ENCODE results near the gene JAKMIP1. TPM values are rescaled to one million over a fixed set of nuclear protein-coding genes. Genes with fewer than 3 reads are reported as not detected.

JAKMIP1 gene
- total RNA-seq, 1 experiment from 2014 or later = not detected

DNA sequence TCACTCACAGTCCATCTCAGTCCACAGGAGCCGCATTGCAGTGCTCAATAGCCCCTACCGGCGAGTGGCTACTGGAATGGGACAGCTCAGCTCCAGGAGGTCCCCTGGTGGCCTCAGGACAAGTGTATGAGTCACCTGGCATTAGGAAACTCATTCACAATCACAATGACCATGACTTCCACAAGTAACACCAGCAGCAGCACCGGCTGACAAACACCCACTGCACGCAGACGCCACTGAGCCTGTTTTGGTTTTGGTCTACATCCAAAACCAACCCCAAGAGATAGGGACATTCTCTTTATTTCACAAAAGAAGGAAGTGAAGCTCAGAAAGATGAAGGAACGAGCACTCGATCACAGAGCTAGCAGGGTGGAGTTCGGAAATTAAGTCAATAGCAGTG lies 8.1 kb downstream of the JAKMIP1 start:
- no TSS peak for BruUV-seq (replicated peaks)
- H3K4me3 ChIP-seq (ENCODE audit: low read depth in 2 of 2, low read length in 2 of 2) = no peak overlapping the region
- no peaks in the 10 kb centered on the region for H3K36me3 ChIP-seq (ENCODE audit: control insufficient read depth, insufficient read depth, low read length)
- TF ChIP-seq, protein P1, sequence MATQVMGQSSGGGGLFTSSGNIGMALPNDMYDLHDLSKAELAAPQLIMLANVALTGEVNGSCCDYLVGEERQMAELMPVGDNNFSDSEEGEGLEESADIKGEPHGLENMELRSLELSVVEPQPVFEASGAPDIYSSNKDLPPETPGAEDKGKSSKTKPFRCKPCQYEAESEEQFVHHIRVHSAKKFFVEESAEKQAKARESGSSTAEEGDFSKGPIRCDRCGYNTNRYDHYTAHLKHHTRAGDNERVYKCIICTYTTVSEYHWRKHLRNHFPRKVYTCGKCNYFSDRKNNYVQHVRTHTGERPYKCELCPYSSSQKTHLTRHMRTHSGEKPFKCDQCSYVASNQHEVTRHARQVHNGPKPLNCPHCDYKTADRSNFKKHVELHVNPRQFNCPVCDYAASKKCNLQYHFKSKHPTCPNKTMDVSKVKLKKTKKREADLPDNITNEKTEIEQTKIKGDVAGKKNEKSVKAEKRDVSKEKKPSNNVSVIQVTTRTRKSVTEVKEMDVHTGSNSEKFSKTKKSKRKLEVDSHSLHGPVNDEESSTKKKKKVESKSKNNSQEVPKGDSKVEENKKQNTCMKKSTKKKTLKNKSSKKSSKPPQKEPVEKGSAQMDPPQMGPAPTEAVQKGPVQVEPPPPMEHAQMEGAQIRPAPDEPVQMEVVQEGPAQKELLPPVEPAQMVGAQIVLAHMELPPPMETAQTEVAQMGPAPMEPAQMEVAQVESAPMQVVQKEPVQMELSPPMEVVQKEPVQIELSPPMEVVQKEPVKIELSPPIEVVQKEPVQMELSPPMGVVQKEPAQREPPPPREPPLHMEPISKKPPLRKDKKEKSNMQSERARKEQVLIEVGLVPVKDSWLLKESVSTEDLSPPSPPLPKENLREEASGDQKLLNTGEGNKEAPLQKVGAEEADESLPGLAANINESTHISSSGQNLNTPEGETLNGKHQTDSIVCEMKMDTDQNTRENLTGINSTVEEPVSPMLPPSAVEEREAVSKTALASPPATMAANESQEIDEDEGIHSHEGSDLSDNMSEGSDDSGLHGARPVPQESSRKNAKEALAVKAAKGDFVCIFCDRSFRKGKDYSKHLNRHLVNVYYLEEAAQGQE (IDR thresholded peaks at IDR 0.05; ENCODE audit: insufficient read depth in 1 of 2, low read depth in 2 of 2, low read length in 1 of 2) = no peak
- TF ChIP-seq POLR2AphosphoS5 (IDR thresholded peaks at IDR 0.05; ENCODE audit: low read depth, low read length) (no peak), TCF7L2 (IDR thresholded peaks at IDR 0.05; ENCODE audit: low read depth, low read length) (no peak), SIN3A (IDR thresholded peaks at IDR 0.05; ENCODE audit: borderline replicate concordance, insufficient read depth, low read depth, low read length) (no peak)
- TF ChIP-seq, protein P2, sequence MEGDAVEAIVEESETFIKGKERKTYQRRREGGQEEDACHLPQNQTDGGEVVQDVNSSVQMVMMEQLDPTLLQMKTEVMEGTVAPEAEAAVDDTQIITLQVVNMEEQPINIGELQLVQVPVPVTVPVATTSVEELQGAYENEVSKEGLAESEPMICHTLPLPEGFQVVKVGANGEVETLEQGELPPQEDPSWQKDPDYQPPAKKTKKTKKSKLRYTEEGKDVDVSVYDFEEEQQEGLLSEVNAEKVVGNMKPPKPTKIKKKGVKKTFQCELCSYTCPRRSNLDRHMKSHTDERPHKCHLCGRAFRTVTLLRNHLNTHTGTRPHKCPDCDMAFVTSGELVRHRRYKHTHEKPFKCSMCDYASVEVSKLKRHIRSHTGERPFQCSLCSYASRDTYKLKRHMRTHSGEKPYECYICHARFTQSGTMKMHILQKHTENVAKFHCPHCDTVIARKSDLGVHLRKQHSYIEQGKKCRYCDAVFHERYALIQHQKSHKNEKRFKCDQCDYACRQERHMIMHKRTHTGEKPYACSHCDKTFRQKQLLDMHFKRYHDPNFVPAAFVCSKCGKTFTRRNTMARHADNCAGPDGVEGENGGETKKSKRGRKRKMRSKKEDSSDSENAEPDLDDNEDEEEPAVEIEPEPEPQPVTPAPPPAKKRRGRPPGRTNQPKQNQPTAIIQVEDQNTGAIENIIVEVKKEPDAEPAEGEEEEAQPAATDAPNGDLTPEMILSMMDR (IDR thresholded peaks at IDR 0.05) = no peak
- no peak for ATAC-seq
- no peak overlapping the region for H3K27ac ChIP-seq (ENCODE audit: low read length)
- ChIA-PET CTCF (no interaction called here), POLR2A (no interaction called here)
- no peaks in the 10 kb centered on the region for H3K9me3 ChIP-seq (ENCODE audit: control insufficient read depth, insufficient read depth, low read depth, low read length)
- no peaks in the 10 kb centered on the region for H3K27me3 ChIP-seq (ENCODE audit: control insufficient read depth, insufficient read depth, low read length)
- in situ Hi-C loops (cut with HindIII; ENCODE audit: low pct_unique_long_range_greater_than_20kb, low sequenced_read_pairs) (no loop called here), intact Hi-C loops (cut with micrococcal nuclease; ENCODE audit: unreplicated experiment) (no loop called here)
- no peak for DNase-seq (ENCODE audit: low read depth, low spot score)
- H3K4me1 ChIP-seq (ENCODE audit: control insufficient read depth, insufficient read depth, low read length) = no peaks in the 10 kb centered on the region

DNA sequence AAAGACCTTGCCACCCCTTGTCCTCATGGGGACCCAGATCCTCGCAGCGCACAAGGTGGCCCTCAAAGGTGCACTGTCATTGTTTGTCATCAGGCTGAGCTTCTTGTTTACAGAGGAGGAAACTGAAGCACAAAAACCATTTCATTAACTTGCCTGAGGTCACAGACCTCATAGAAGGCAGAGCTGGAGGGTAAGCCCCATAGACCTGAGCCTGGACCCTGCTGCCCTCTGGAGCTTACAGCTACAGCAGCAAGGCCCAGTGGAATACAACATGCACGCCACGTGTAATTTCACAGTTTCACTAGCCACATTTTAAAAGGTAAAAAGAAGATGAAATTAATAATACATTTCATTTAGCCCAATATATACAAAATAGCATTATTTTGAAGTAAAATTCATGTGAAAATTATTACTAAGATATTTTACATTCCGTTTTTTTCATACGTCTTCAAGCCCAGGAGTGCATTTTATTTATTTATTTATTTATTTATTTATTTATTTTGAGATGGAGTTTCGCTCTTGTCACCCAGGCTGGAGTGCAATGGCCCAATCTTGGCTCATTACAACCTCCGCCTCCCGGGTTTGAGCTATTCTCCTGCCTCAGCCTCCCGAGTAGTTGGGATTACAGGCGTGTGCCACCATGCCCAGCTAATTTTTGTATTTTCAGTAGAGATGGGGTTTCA lies 8.8 kb downstream of the JAKMIP1 start:
- TF ChIP-seq, protein P2 (IDR thresholded peaks at IDR 0.05) = no peak
- TF ChIP-seq, protein P1 (IDR thresholded peaks at IDR 0.05; ENCODE audit: insufficient read depth in 1 of 2, low read depth in 2 of 2, low read length in 1 of 2) = no peak
- TF ChIP-seq TCF7L2 (IDR thresholded peaks at IDR 0.05; ENCODE audit: low read depth, low read length) = no peak
- in situ Hi-C loops (cut with HindIII; ENCODE audit: low pct_unique_long_range_greater_than_20kb, low sequenced_read_pairs) = no loop called here
- no peaks in the 10 kb centered on the region for H3K9me3 ChIP-seq (ENCODE audit: control insufficient read depth, insufficient read depth, low read depth, low read length)
- no peak overlapping the region for H3K27ac ChIP-seq (ENCODE audit: low read length)
- POLR2A ChIA-PET = interaction anchor here (0.7 kb wide), 1 partner anchor 18 kb away, joined by 4 read pairs; no protein-coding TSS in a partner anchor
- no peaks in the 10 kb centered on the region for H3K27me3 ChIP-seq (ENCODE audit: control insufficient read depth, insufficient read depth, low read length)
- BruUV-seq (replicated peaks) = no TSS peak
- CTCF ChIA-PET = no interaction called here
- intact Hi-C loops (cut with micrococcal nuclease; ENCODE audit: unreplicated experiment) = no loop called here
- no peak for ATAC-seq
- H3K4me3 ChIP-seq (ENCODE audit: low read depth in 2 of 2, low read length in 2 of 2) = no peak overlapping the region
- no peaks in the 10 kb centered on the region for H3K4me1 ChIP-seq (ENCODE audit: control insufficient read depth, insufficient read depth, low read length)
- DNase-seq (ENCODE audit: low read depth, low spot score) = no peak
- H3K36me3 ChIP-seq (ENCODE audit: control insufficient read depth, insufficient read depth, low read length) = no peaks in the 10 kb centered on the region
